Liver (tissue), 9 donors: Measurements from ENCODE around the gene NCAM2. TPM values are rescaled to one million over a fixed set of nuclear protein-coding genes. Genes with fewer than 3 reads are reported as not detected.

ENCODE experiments used
- DNase-seq: peaks from one replicate; pipeline ENCODE4 v3.0.0-alpha.2; 2017; ENCODE audit warnings: low spot score
- H3K27ac ChIP-seq, 2 donors: one replicate each; pipeline ENCODE4 v1.7.0; 2013; ENCODE audit warnings: inconsistent platforms in 2 of 2, low read length in 2 of 2, control low read depth in 1 of 2, low read depth in 1 of 2, mild to moderate bottlenecking in 1 of 2
- H3K27me3 ChIP-seq, 4 donors: one replicate each; pipeline versions ENCODE4 v1.6.1 to v1.7.0; 2013; ENCODE audit warnings: low read length in 3 of 4, inconsistent platforms in 1 of 4, mild to moderate bottlenecking in 1 of 4, moderate library complexity in 1 of 4; ENCODE audit not compliant: control insufficient read depth in 4 of 4, insufficient read depth in 4 of 4
- H3K36me3 ChIP-seq, 4 donors: one replicate each; pipeline versions ENCODE4 v1.6.1 to v1.7.0; 2013; ENCODE audit warnings: low read length in 3 of 4, mild to moderate bottlenecking in 3 of 4, low read depth in 1 of 4, moderate library complexity in 1 of 4; ENCODE audit not compliant: control insufficient read depth in 4 of 4, insufficient read depth in 3 of 4
- H3K4me1 ChIP-seq, 4 donors: one replicate each; pipeline versions ENCODE4 v1.6.1 to v1.7.0; 2013; ENCODE audit warnings: low read length in 3 of 4, mild to moderate bottlenecking in 3 of 4, moderate library complexity in 1 of 4; ENCODE audit not compliant: control insufficient read depth in 4 of 4, insufficient read depth in 4 of 4
- H3K4me3 ChIP-seq, 3 donors: one replicate each; pipeline versions ENCODE4 v1.6.1 to v1.7.0; 2013; ENCODE audit warnings: low read length in 3 of 3, control low read depth in 1 of 3, low read depth in 1 of 3, mild to moderate bottlenecking in 1 of 3
- H3K9ac ChIP-seq, 2 donors: one replicate each; pipeline ENCODE4 v1.7.0; 2013; ENCODE audit warnings: low read length in 2 of 2, mild to moderate bottlenecking in 2 of 2, moderate library complexity in 2 of 2, control low read depth in 1 of 2, low read depth in 1 of 2
- H3K9me3 ChIP-seq, 4 donors: one replicate each; pipeline versions ENCODE4 v1.6.1 to v1.7.0; 2013; ENCODE audit warnings: low read length in 3 of 4; ENCODE audit not compliant: control insufficient read depth in 4 of 4
- CTCF ChIP-seq: fragments of 150-350 bp; IDR thresholded peaks from 2 replicates; pipeline ENCODE4 v1.5.1; 2017; ENCODE audit warnings: improper control_type of control experiment, low read depth, low read length; ENCODE audit not compliant: missing input control
- FOXA2 ChIP-seq: IDR thresholded peaks from 2 replicates; pipeline ENCODE4 v1.6.1; 2016; ENCODE audit warnings: antibody characterized with exemption
- GABPA ChIP-seq, 2 donors: IDR thresholded peaks in 1 of 2; conservative IDR thresholded peaks in 1 of 2; 2 replicates each; pipeline ENCODE4 v1.6.1; 2016; ENCODE audit warnings: antibody characterized with exemption in 2 of 2, mild to moderate bottlenecking in 1 of 2, moderate library complexity in 1 of 2
- HNF4A ChIP-seq, 2 donors: conservative IDR thresholded peaks; 2 replicates each; pipeline ENCODE4 v1.6.1; 2016; ENCODE audit warnings: antibody characterized with exemption in 2 of 2, mild to moderate bottlenecking in 2 of 2
- HNF4G ChIP-seq: IDR thresholded peaks from 2 replicates; pipeline ENCODE4 v1.6.1; 2016; ENCODE audit warnings: antibody characterized with exemption
- JUND ChIP-seq, 2 donors: IDR thresholded peaks; 2 replicates each; pipeline ENCODE4 v1.6.1; 2016; ENCODE audit warnings: antibody characterized with exemption in 2 of 2
- MAX ChIP-seq: IDR thresholded peaks from 2 replicates; pipeline ENCODE4 v1.6.1; 2016; ENCODE audit warnings: antibody characterized with exemption
- NR2F2 ChIP-seq: IDR thresholded peaks from 2 replicates; pipeline ENCODE4 v1.6.1; 2016; ENCODE audit warnings: antibody characterized with exemption
- RAD21 ChIP-seq, 2 donors: IDR thresholded peaks; 2 replicates each; pipeline ENCODE4 v1.6.1; 2016; ENCODE audit warnings: antibody characterized with exemption in 2 of 2, mild to moderate bottlenecking in 2 of 2
- REST ChIP-seq: IDR thresholded peaks from 2 replicates; pipeline ENCODE4 v1.6.1; 2016; ENCODE audit warnings: antibody characterized with exemption, mild to moderate bottlenecking
- RXRA ChIP-seq, 2 donors: IDR thresholded peaks; 2 replicates each; pipeline ENCODE4 v1.6.1; 2017 to 2018; ENCODE audit warnings: antibody characterized with exemption in 2 of 2, mild to moderate bottlenecking in 1 of 2
- TAF1 ChIP-seq: conservative IDR thresholded peaks from 2 replicates; pipeline ENCODE4 v1.6.1; 2016; ENCODE audit warnings: antibody characterized with exemption, mild to moderate bottlenecking
- WGBS: extraction: QIAGEN DNeasy Blood & Tissue Kit; methylation state at CpG from one replicate; pipeline ENCODE4 v1.1.7; 2013; 5-methylcytosine and 5-hydroxymethylcytosine counted together
- polyA plus RNA-seq, 2 donors: library from polyadenylated mRNA; stranded (reverse) in 1 of 2; unstranded in 1 of 2; fragments of 200-250 nt in 1 of 2; fragments of >200 nt in 1 of 2; fragmentation: Nextera tagmentation in 1 of 2; extraction: Ambion mirVana in 1 of 2; gene quantifications; one replicate each; pipeline versions ENCODE4 v1.2.1 to v1.2.3, GENCODE V29; 2013 to 2015
- total RNA-seq, 2 donors: library from RNA; depleted of rRNA; stranded (reverse); fragments of >200 nt; gene quantifications; one replicate each; pipeline ENCODE4 v1.2.3, GENCODE V29; 2014
- donor health status: healthy.
- donor health status: healthy.
- donor health status: healthy.
- donor health status: healthy.
- donor health status: healthy.

Gene NCAM2
- total and polyA plus RNA-seq, 4 donors, result 0.06 to 0.51 (median 0.24) TPM

- TF ChIP-seq TAF1 (no peak), NR2F2 (no peak), HNF4A (conservative IDR thresholded peaks at IDR 0.05) (no peak), RAD21 (IDR thresholded peaks at IDR 0.05) (no peak), CTCF (no peak), JUND (IDR thresholded peaks at IDR 0.05) (no peak), HNF4G (no peak), GABPA (IDR thresholded peaks at IDR 0.05 in 1 of 2, conservative IDR thresholded peaks at IDR 0.05 in 1 of 2) (no peak), REST (no peak), FOXA2 (no peak)
- no peaks in the 10 kb centered on the region for H3K9me3 ChIP-seq
- no peaks in the 10 kb centered on the region for H3K4me1 ChIP-seq
- 70% methylated on average over 7 of the region's 7 CpGs for whole genome bisulfite sequencing
- no peaks in the 10 kb centered on the region for H3K27me3 ChIP-seq
- no peak overlapping the region for H3K9ac ChIP-seq
- no peak overlapping the region for H3K4me3 ChIP-seq
- DNase-seq, result no peak
- no peaks in the 10 kb centered on the region for H3K36me3 ChIP-seq
- peak overlapping the region; percentile 29 to 35 for H3K27ac ChIP-seq
Observed at GRCh38 chr21:21199342-21200102, 201.3 kb downstream of the NCAM2 start.

GRCh38 chr21:21200103-21200938, 202.1 kb downstream of the NCAM2 start:
- Histone ChIP-seq H3K4me3 (no peak overlapping the region), H3K9ac (no peak overlapping the region), H3K36me3 (no peaks in the 10 kb centered on the region), H3K4me1 (no peaks in the 10 kb centered on the region), H3K27me3 (no peaks in the 10 kb centered on the region), H3K9me3 (no peaks in the 10 kb centered on the region), H3K27ac (peak overlapping the region; percentile 29 to 35)
- TF ChIP-seq MAX (no peak), RXRA (IDR thresholded peaks at IDR 0.05) (no peak), NR2F2 (peak; percentile 15), GABPA (IDR thresholded peaks at IDR 0.05 in 1 of 2, conservative IDR thresholded peaks at IDR 0.05 in 1 of 2) (no peak), JUND (IDR thresholded peaks at IDR 0.05) (peak; percentile 59 to 68)
- no peak for DNase-seq
- WGBS, result 54% methylated on average over 6 of the region's 6 CpGs
